ENCODE data around the gene ERC1.
"Not testable (repeated sequence)": the region's sequence is repeated elsewhere in the genome, so short reads cannot be mapped to it uniquely, and the experiment has no call there.

ERC1 gene

GRCh38 chr12:1030779-1031178 is 39.8 kb downstream of the ERC1 start:
- no peak for DNase-seq (ENCODE audit: low spot score)

DNA sequence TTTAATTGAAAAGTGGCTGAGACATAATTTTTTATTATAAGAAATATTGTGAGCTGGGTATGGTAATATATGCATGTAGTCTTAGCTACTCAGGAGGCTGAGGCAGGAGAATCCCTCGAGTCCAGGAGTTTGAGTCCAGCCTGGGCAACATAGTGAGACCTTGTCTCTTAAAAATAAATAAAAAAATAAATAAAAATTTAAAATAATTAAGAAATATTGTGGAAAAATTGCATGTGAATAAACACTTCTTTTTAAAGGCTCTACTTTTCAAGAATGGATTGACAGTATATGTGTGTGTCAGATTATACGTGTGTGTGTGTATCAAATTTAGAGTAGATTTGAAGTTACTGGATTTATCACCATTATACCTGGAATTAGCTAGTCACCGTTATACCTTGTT is 43.2 kb downstream of the ERC1 start:
- DNase-seq (ENCODE audit: low spot score), result no peak

GRCh38 chr12:1034751-1035457 is 43.9 kb downstream of the ERC1 start:
- no peak for DNase-seq (ENCODE audit: low spot score)

GRCh38 chr12:1041478-1041877 is 50.5 kb downstream of the ERC1 start:
- no peak for DNase-seq (ENCODE audit: low spot score)

- no peak for DNase-seq (ENCODE audit: low spot score)
Measured at GRCh38 chr12:1044199-1044598, 53.2 kb downstream of the ERC1 start.

DNA sequence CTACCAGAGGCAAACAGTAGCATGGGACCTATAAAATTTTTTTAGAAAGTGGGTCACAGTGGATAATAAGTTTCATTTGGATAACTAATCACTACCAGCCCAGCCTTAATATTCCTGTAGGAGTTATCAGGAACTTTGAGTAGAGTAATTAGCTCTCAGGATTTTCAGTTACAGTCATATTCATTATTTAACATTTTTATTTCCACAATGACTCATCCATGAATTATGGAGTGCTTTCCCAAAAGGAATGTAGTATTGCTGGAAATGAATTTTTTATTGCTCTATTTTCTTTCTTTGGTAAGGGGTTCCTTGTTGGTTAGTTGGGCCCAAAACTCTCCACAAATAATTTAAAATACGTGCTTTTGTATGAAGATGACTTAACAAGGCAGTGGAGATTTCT is 53.7 kb downstream of the ERC1 start:
- DNase-seq (ENCODE audit: low spot score), result peak; percentile 51

DNA sequence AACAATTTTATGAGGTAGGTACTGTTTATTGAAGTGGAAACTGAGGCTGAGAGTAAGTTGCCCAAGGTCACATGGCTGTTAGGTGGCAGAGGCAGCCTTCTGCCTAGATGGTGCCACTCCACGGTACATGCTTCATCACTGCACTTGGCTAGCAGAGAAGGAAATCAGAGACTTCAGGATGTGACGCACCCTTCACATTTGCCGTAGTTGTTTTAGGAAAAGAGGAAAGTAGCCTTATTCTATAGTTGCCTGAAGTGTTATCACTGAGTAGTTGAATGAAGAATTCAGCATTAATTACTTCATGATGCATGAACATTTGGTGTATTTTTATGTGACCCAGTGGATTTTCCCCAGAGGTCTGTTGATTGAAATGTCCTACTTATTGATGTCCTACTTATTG is 55.7 kb downstream of the ERC1 start:
- DNase-seq (ENCODE audit: low spot score), result peak; percentile 67

DNA sequence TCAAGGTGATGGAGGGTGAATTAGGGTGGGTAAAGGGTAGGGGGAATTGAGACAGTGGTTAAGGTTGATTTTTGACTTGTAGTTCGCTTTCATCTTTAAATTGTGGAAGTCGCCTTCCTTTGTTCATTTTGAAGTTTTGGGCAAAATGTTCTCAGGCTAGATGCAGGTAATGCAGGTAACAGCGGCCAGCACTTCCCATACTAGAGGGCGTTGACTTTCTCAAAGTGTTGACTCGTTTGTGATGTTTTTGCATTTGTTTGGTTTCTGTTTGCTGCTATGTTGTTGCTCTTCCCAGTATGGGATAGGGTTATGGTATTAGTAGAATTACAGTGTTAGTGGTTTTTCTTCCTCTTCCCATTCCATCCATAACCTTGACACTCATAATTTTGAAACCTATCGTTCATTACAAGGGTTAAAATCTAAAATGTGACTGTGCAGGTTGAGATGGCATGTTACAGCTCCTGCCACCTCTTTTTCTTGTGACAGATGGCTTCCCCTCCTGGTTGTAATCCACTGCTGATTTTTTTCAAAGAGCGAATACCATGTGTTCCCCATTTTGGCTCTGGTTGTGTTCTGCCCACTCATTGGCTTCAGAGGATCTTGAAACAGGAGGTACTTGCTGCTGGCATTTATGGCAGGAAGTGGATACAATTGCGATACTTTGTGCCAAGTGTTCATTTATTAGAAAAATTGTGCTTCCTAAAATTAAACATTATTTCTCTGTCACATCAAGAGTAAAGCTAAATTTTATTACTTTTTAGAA is 57.1 kb downstream of the ERC1 start:
- DNase-seq (ENCODE audit: low spot score), result peak; percentile 14

DNA sequence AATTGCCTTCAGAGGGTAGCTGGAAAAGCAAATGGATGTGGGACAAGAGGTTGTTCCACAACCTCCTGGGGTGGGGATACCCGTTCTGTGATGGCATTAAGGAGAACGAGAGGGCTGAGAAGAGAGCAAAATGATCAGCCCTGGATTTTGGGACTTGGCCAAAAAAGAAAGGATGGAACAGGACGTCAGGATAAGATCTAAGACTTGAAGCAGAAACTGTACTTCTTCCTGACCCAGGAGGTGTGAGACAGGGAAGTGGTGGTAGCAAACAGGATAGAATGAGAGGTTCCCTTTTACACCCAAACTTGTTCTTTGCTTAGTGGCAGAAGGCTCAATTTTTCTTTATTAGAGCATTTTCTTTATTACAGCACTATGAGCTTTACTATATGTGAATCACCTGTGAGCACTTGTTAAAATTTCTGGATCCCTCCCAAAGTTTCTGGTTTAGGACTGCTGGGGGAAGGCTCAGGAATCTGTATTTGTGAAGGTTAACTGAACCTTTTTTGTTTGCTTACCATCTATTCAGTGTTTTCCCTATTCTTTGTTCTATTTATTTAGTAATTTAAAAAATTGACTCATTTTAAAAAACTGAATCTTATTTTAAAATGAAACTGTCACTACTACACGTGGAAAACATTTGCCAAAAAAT is 59.2 kb downstream of the ERC1 start:
- DNase-seq (ENCODE audit: low spot score), result no peak

- not testable (repeated sequence) for DNase-seq (ENCODE audit: low spot score)
Measured at GRCh38 chr12:1051672-1052071, 60.6 kb downstream of the ERC1 start.

- no peak for DNase-seq (ENCODE audit: low spot score)
Measured at GRCh38 chr12:1053690-1054089, 62.7 kb downstream of the ERC1 start.

DNA sequence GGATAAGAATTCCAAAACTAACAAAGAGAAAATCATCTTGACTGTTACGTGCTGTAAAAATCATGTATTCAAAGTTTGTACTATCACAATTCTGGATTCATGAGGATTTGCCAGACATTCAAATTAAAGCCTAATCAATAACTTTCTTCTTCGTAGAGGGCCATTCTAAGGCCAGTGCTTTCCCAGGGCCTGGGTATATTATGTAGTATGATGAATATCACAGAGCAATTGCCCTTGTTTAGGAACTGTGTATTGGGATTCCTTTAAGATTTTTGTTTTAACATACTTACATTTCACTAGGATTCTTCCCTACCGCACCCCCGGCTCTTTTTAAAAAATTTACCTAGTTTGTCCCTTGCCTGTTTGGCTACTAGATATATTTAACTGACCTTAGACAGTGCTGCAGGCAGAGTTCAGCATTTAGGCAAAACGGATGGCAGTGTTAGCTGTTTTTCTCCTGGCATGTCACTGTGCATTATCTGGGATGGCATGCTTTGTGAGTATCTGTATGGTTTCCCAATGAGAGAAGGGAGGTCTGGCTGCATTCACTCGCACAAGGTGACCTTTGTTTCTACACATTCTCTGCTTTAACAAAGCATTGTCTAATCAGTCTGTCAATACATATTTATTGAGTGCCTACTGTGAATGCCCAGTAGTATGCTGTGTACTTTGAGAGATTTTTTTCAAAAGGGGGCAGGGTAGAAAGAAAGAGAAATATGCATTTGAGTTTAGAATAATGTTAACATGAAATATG is 63.3 kb downstream of the ERC1 start:
- DNase-seq (ENCODE audit: low spot score), result no peak

DNA sequence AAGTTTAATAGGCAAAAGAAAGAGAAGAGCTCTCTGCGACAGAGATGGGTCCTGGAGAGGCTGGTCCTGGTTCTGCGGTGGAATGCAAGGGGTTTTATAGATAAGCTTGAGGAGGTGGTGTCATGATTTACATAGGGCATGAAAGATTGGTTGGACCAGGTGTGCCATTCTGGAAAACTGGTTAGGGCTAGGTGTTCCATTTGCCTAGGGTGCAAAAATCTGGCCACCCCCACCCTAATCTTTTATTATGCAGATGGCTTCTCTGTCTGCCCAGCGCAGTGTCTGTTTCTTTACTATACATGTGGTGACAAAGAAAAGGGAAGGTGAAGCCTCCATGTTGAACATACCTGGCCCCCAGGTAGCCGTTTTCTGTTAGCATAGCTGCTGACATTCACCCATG is 65.4 kb downstream of the ERC1 start:
- DNase-seq (ENCODE audit: low spot score), result no peak

GRCh38 chr12:1058423-1058822 is 67.4 kb downstream of the ERC1 start:
- DNase-seq (ENCODE audit: low spot score), result no peak

- DNase-seq (ENCODE audit: low spot score), result no peak
Measured at GRCh38 chr12:1059162-1059561, 68.1 kb downstream of the ERC1 start.

DNA sequence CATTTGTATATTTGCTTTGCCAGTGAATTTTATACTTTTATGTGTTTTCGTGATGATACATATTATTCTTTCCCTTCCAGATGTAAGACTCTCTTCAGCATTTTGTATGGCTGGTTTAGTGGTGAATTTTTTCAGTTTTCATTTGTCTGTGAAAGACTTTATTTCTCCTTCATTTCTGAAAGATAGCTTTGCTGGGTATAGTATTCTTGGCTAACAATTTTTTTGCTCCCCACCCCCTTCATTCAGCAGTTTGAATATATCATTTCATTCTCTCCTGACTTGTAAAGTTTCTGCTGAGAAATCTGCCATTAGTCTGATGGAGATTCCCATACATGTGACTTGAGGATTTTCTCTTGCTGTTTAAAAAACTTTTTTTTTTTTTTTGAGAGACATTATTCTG is 72.8 kb downstream of the ERC1 start:
- DNase-seq (ENCODE audit: low spot score), result no peak

GRCh38 chr12:1064317-1064716 is 73.3 kb downstream of the ERC1 start:
- DNase-seq (ENCODE audit: low spot score), result no peak

DNA sequence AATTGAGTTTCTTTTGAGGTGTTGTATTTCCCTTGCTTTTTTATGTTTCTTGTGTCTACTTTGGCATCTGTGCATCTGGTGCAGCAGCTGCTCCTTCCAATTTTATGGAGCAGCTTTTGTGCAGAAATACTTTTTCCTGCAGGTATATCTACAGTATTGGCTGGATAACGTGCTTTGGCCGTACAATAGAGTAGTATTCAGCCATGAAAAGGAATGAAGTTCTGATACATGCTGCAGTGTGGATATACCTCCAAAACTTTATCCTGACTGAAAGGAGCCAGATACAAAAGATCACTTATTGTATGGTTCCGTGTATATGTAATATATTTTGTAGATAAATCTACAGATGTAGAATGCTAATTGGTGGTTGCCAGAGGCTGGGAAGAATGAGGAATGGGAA is 74.6 kb downstream of the ERC1 start:
- DNase-seq (ENCODE audit: low spot score), result no peak

DNA sequence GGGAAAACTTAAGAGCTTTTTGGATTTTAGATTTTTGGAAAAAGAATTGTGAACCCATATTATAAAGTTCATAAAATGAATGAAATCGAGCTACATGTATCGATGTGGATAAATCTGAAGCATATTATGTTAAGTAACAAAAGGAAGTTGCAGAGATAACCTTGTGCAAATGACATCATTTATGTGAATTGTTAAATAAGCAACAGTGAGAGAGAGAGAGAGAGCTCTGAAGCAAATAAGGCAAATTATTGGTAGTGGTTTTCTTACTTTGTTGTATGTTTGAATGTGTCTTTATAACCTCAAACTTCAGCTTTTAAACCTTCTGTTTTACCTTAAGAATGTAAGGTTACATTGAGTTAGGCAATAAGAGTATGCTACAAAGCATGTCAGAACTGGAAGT is 78.8 kb downstream of the ERC1 start:
- DNase-seq (ENCODE audit: low spot score), result no peak

- no peak for DNase-seq (ENCODE audit: low spot score)
Measured at GRCh38 chr12:1071182-1071581, 80.2 kb downstream of the ERC1 start.

DNA sequence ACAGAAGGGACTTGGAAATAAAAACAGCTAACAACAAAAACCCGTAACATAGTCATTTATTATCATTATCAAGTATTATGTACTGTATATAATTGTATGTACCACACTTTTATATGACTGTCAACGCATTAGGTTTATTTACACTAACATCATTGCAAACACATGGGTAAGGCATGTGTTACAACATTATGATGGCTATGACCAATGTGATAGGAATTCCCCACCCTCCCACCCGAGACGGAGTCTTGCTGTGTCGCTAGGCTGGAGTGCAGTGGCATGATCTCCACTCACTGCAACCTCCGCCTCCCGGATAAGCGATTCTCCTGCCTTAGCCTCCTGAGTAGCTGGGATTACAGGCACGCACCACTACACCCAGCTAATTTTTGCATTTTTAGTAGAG is 82.6 kb downstream of the ERC1 start:
- no peak for DNase-seq (ENCODE audit: low spot score)

DNA sequence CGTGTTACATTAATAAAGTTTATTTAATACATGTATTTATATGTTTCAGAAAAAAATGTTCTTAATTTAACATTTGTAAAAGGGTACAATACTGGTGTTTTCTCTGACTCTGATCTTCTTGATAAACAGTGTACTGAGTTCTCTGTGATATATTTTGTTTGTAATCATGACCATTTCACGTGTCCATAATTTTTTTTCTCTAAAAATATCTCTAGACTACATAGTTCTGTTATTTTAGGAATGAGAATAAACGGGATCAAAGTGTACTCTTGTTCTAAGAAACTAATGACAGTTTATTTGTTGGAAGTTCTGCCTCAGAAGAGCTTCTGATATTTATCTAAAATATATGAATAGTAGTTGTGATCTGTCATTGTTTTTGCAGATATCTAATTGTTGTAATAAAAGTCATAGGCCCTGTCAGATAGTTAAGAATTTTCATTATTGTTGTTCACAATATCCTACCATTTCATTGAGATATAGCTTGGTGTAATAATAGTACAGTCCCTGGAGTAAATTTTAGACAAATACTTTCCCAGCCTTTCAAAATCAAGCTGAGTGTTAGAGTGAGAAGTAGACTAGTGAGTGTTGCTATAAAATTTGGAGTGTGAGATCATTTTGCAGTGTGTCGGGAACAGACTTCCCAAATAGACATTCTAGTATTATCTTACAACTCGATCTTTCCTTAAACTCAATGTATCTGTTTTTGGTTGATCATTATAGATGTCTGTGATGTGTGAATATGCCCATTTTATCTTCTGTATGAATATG is 86.2 kb downstream of the ERC1 start:
- no peak for DNase-seq (ENCODE audit: low spot score)

Measured in kidney capillary endothelial cell (primary cell).